ENCODE data around the gene MYL6. TPM values are rescaled to one million over a fixed set of nuclear protein-coding genes. Genes with fewer than 3 reads are reported as not detected.

Gene MYL6
- total and polyA plus RNA-seq, 9 of the 15 experiments (the other 6 are each of a cell fraction or from before 2014, with no cell fraction given), result 557 to 1,664 (median 958) TPM

GRCh38 chr12:56189918-56190694 is 31.9 kb downstream of the MYL6 start (continued):
- TF ChIP-seq TAF9B (IDR thresholded peaks at IDR 0.05; ENCODE audit: partially characterized antibody), result no peak
- TF ChIP-seq ZNF24 (IDR thresholded peaks at IDR 0.05), result no peak
- TF ChIP-seq MBD1 (CRISPR knock-in tag; IDR thresholded peaks at IDR 0.05), result no peak
- TF ChIP-seq ID3 (CRISPR knock-in tag; IDR thresholded peaks at IDR 0.05), result no peak
- no peak; the same call in 1 of the 2 replicates for TF ChIP-seq ID3 (tag; IDR thresholded peaks at IDR 0.05)
- TF ChIP-seq KLF6 (CRISPR knock-in tag; IDR thresholded peaks at IDR 0.05; ENCODE audit: borderline replicate concordance), result no peak
- TF ChIP-seq, protein P1, sequence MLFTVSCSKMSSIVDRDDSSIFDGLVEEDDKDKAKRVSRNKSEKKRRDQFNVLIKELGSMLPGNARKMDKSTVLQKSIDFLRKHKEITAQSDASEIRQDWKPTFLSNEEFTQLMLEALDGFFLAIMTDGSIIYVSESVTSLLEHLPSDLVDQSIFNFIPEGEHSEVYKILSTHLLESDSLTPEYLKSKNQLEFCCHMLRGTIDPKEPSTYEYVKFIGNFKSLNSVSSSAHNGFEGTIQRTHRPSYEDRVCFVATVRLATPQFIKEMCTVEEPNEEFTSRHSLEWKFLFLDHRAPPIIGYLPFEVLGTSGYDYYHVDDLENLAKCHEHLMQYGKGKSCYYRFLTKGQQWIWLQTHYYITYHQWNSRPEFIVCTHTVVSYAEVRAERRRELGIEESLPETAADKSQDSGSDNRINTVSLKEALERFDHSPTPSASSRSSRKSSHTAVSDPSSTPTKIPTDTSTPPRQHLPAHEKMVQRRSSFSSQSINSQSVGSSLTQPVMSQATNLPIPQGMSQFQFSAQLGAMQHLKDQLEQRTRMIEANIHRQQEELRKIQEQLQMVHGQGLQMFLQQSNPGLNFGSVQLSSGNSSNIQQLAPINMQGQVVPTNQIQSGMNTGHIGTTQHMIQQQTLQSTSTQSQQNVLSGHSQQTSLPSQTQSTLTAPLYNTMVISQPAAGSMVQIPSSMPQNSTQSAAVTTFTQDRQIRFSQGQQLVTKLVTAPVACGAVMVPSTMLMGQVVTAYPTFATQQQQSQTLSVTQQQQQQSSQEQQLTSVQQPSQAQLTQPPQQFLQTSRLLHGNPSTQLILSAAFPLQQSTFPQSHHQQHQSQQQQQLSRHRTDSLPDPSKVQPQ (CRISPR knock-in tag; IDR thresholded peaks at IDR 0.05; ENCODE audit: borderline replicate concordance), result no peak
- no peak for TF ChIP-seq ZNF311 (CRISPR knock-in tag; IDR thresholded peaks at IDR 0.05)
- TF ChIP-seq, protein P2, sequence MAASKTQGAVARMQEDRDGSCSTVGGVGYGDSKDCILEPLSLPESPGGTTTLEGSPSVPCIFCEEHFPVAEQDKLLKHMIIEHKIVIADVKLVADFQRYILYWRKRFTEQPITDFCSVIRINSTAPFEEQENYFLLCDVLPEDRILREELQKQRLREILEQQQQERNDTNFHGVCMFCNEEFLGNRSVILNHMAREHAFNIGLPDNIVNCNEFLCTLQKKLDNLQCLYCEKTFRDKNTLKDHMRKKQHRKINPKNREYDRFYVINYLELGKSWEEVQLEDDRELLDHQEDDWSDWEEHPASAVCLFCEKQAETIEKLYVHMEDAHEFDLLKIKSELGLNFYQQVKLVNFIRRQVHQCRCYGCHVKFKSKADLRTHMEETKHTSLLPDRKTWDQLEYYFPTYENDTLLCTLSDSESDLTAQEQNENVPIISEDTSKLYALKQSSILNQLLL (CRISPR knock-in tag; IDR thresholded peaks at IDR 0.05; ENCODE audit: borderline replicate concordance), result no peak
- TF ChIP-seq ZNF384 (IDR thresholded peaks at IDR 0.05; ENCODE audit: low read depth, low read length), result peak; percentile 93
- TF ChIP-seq CBX1 (IDR thresholded peaks at IDR 0.05; ENCODE audit: low read depth), result peak; percentile 16; the same call in 1 of the 2 replicates
- TF ChIP-seq CBX3 (IDR thresholded peaks at IDR 0.05; ENCODE audit: borderline replicate concordance in 1 of 2, low read length in 2 of 2), result no peak; a peak in 1 of 3 replicates
- no peak for TF ChIP-seq NR3C1 (CRISPR knock-in tag; IDR thresholded peaks at IDR 0.05)
- no peak for TF ChIP-seq PRPF4 (IDR thresholded peaks at IDR 0.05; ENCODE audit: insufficient read depth, low read depth, low read length, poor library complexity, severe bottlenecking)
- TF ChIP-seq TCF7 (IDR thresholded peaks at IDR 0.05; ENCODE audit: borderline replicate concordance), result peak; percentile 53; the same call in 1 of the 2 replicates
- TF ChIP-seq HMBOX1 (IDR thresholded peaks at IDR 0.05), result no peak

All from K562 (cell line).